ENCODE measurements around the gene UCN3. TPM values are rescaled to one million over a fixed set of nuclear protein-coding genes. Genes with fewer than 3 reads are reported as not detected.

Gene UCN3
- total RNA-seq, 1 experiment from 2014 or later, result not detected

DNA sequence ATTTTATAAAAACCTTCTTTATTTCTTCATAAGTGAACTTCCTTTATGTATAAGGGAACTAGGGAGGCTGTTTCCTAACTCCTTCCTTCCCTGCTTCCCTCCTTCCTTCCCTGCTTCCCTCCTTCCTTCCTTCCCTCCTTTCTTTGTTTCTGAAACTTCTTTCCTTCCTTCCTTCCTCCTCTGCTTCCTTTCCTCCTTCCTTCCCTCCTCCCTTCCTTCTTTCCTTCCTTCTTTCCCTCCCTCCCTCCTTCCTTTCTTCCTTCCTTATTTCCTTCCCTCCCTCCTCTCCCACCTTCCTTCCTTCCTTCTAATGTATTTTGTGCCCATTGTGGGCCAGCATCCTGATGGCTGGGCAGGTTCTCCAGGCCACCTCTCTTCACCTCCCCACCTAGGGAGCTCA, 26.8 kb upstream of the UCN3 start:
- H2BK15ac ChIP-seq (ENCODE audit: low read depth, low read length), result no peak overlapping the region
- no peaks in the 10 kb centered on the region for H3K79me2 ChIP-seq (ENCODE audit: insufficient read depth, low read length)
- no peak overlapping the region for H3K4ac ChIP-seq (ENCODE audit: low read depth, low read length)
- no peak overlapping the region for H3K9ac ChIP-seq (ENCODE audit: extremely low read depth, insufficient read length, low read length)
- H3K27me3 ChIP-seq (ENCODE audit: insufficient read depth, low read length), result no peaks in the 10 kb centered on the region
- peaks cover 3% of the 10 kb centered on the region; the same call in 1 of the 2 replicates for H3K27me3 Mint-ChIP-seq (ENCODE audit: low read depth)
- H3K14ac ChIP-seq (ENCODE audit: insufficient read depth, low read length), result no peak overlapping the region
- H4K5ac ChIP-seq (ENCODE audit: insufficient read length, low read depth, low read length), result no peak overlapping the region
- H2AK5ac ChIP-seq (ENCODE audit: insufficient read length, low read length), result no peak overlapping the region
- no peaks in the 10 kb centered on the region for H3K79me1 ChIP-seq (ENCODE audit: insufficient read depth, low read depth, low read length, poor library complexity, severe bottlenecking)
- H3K9me3 ChIP-seq (ENCODE audit: control insufficient read depth, low read depth, low read length), result no peaks in the 10 kb centered on the region
- no peak overlapping the region; a peak in 1 of 7 replicates for H3K27ac Mint-ChIP-seq
- no peak overlapping the region for H3K4me2 ChIP-seq (ENCODE audit: insufficient read depth, insufficient read length, low read length)
- no peak overlapping the region for H3K27ac ChIP-seq (ENCODE audit: insufficient read length, low read depth, low read length)
- DNase-seq, result no peak
- H4K20me1 ChIP-seq (ENCODE audit: control insufficient read depth, insufficient read depth, insufficient read length), result peaks cover 2% of the 10 kb centered on the region
- H4K91ac ChIP-seq (ENCODE audit: insufficient read length, low read depth, low read length), result no peak overlapping the region
- TF ChIP-seq, protein P1, sequence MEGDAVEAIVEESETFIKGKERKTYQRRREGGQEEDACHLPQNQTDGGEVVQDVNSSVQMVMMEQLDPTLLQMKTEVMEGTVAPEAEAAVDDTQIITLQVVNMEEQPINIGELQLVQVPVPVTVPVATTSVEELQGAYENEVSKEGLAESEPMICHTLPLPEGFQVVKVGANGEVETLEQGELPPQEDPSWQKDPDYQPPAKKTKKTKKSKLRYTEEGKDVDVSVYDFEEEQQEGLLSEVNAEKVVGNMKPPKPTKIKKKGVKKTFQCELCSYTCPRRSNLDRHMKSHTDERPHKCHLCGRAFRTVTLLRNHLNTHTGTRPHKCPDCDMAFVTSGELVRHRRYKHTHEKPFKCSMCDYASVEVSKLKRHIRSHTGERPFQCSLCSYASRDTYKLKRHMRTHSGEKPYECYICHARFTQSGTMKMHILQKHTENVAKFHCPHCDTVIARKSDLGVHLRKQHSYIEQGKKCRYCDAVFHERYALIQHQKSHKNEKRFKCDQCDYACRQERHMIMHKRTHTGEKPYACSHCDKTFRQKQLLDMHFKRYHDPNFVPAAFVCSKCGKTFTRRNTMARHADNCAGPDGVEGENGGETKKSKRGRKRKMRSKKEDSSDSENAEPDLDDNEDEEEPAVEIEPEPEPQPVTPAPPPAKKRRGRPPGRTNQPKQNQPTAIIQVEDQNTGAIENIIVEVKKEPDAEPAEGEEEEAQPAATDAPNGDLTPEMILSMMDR (conservative IDR thresholded peaks at IDR 0.05), result no peak
- no peak overlapping the region for H3K56ac ChIP-seq (ENCODE audit: insufficient read length, low read depth, low read length)
- H2BK20ac ChIP-seq (ENCODE audit: low read depth, low read length, poor library complexity, severe bottlenecking), result no peak overlapping the region
- no peaks in the 10 kb centered on the region for H3K23me2 ChIP-seq (ENCODE audit: insufficient read length, low read depth, low read length, poor library complexity, severe bottlenecking)
- H3T11ph ChIP-seq (ENCODE audit: low read length), result no peak overlapping the region
- H3K4me1 ChIP-seq (ENCODE audit: insufficient read depth, low read length), result no peaks in the 10 kb centered on the region
- peaks cover 3 to 5% (median 5%) of the 10 kb centered on the region in 3 experiments; a peak in 4 of 7 replicates for H3K36me3 Mint-ChIP-seq (ENCODE audit: insufficient read depth in 1 of 3, low read depth in 3 of 3)
- no peak overlapping the region for H2BK120ac ChIP-seq (ENCODE audit: low read depth, low read length, poor library complexity, severe bottlenecking)
- H3K9me3 Mint-ChIP-seq, result peaks cover 16 to 59% of the 10 kb centered on the region in 2 experiments
- no peak overlapping the region for H2BK5ac ChIP-seq (ENCODE audit: insufficient read length, low read length)
- no peak overlapping the region for H2AFZ ChIP-seq (ENCODE audit: low read length)
- H3K18ac ChIP-seq (ENCODE audit: insufficient read length, low read depth, low read length), result no peak overlapping the region
- no peak overlapping the region for H3K4me3 Mint-ChIP-seq
- no peak overlapping the region for H3K23ac ChIP-seq (ENCODE audit: insufficient read length, low read depth, low read length)
- H3K4me1 Mint-ChIP-seq, result no peaks in the 10 kb centered on the region
- H4K8ac ChIP-seq (replicated peaks; ENCODE audit: insufficient read length, low read depth, low read length), result no peak overlapping the region
- no peak overlapping the region for H2BK12ac ChIP-seq (ENCODE audit: insufficient read length, low read depth, low read length)

Measured in H9 (cell line).